GM19025 (cell line): Measurements from ENCODE around the gene ELMO3.

Source experiments
- ATAC-seq: cut with Tn5 transposase; IDR thresholded peaks from one replicate; pipeline ENCODE4 v1.9.1; 2021; ENCODE audit warnings: mild to moderate bottlenecking, low read depth, moderate library complexity; ENCODE audit not compliant: unreplicated experiment

Gene ELMO3

GRCh38 chr16:67181346-67181745 lies 17.6 kb upstream of the ELMO3 start:
- no peak for ATAC-seq

- ATAC-seq: no peak
Observed at GRCh38 chr16:67182288-67182687, 16.6 kb upstream of the ELMO3 start.

- no peak for ATAC-seq
Observed at GRCh38 chr16:67183284-67183626, 15.7 kb upstream of the ELMO3 start.

- ATAC-seq: peak; percentile 92
Observed at GRCh38 chr16:67183627-67184452, 15.1 kb upstream of the ELMO3 start, which contains the start of gene MATCAP1. Gene MATCAP1, minus strand, starts transcription at chr16:67183963. Its CDS starts 3,353 bp downstream, at chr16:67180610.

DNA sequence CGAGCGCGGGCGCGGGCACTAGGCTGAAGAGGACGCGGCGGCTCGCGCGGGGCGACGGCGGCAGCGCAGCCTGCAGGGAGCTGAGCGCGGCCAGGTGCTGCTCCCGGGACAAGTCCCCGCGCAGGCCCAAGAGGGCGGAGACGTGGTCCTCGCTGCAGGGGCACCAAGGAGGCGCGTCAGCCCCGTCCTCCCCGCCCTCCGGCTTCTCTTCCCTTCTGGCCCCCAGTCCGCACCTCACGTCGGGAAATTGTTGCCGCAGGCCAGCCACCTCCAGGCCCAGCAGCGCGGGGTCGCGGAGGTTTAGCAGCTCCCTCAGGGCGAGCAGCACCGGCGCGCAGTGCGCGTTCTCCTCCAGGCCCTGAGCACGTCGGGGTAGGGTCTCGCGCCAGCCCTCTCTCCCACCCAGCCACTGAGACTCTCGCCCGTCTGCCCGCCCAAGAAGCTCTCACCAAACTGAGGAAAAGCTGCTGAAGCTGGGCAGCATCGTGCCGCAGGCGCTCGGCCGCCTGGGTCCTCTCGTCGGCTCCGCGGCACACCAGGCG lies 14.4 kb upstream of the ELMO3 start:
- ATAC-seq: no peak

DNA sequence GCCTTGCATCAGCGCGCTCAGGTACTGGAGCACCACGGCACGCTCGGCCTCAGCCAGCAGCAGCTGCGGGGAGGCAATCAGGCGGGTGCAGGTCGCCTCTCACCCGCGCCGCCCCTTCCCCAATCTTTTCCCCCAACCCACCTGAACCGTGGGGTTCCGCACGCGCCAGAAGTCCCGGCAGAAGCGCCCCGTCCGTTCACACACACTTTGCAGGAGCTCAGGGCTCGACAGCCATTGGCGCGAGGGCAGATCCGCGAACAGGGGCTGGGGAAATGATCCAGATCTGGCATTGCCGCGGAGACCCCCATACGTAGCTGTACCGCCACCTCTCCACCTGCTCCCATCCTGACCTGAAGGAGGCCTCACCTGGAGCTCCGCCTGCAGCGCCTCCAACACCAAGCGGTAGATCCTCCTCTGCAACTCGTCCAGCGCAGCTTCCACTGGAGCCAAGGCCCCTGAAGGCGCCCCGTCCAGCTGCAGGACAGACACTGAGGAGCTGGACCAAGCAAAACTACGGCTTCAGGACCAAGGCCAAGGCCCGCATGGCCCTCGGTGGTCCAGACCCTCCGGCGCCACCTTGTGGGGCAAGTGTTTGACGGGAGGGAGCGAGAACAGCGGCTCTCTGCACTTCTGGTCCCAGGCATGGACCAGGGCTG lies 13.8 kb upstream of the ELMO3 start:
- no peak for ATAC-seq

DNA sequence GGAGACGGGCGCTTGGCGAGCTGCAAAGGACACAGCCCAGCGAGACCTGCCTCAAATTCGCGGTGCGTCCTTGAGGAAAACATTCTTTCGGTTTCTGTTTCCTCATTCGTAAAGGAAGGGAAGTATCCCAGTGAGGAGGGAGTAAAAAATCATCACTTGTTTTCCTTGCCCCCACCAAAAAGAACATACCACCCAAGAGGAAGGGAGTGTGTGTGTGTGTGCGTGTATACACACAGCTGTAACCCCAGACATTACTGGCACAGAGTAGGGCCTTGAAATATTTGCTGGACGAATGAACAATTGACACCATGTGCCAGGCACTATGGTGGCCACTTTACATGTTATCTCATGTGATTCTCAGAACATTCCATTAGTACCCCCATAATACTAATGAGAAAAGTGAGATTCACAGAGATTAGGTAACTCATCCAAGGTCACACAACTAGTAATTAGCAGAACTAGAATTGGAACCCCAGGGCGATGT lies 13.2 kb upstream of the ELMO3 start:
- ATAC-seq: no peak

GRCh38 chr16:67186550-67186950 lies 12.4 kb upstream of the ELMO3 start:
- ATAC-seq: no peak

DNA sequence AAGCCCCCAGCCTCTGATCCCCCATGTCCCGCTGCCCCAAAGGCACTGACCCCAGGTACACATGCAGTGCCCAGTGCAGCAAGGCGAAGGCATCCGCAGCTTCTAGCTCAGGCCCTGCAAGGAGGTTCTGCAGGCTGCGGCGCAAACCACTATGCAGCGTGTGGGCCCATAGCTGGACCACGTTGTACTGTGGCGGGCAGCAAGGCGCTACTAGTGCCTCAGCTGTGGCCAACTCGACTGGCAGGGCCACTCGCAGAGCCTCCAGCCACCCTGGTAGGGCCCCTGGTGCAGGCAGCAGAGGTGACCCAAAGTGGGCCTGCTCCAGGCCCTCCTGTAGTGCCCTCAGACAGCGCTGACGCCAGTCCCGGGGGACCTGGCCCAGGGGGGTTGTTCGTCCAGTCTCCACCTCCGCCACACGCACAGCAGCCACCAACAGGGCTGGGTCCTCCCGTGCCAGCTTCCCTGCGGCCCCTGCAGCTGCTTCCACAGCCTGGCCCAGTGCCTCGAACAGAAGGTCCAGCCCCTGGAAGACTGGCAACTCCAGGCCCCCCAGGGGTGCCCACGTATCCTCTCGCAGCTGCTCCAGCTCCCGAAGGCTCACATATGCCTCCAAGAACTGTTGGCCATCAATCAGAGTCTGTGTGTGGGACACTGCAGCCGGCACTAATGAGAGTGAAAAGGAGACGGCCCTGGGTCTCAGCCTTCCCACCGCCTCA lies 11.6 kb upstream of the ELMO3 start:
- no peak for ATAC-seq

DNA sequence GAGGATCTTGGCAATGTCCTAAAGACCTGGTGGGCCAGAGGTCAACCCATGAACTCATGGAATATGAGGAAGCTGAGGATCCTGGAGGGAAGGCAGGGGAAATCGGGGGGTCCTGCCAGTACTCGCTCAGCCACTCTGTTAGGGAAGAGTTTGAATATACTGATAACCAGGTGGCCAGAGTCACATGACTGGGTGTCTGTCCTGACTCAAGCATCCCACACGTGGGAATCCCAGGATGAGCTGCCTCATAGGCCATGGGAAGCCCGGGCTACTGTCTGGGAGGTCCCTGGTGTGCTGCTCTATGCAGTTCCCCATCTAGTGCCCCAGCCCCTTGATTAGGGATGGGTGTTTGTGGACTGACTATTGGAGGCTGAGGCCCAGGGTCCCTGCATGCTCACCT lies 10.6 kb upstream of the ELMO3 start:
- ATAC-seq: no peak

DNA sequence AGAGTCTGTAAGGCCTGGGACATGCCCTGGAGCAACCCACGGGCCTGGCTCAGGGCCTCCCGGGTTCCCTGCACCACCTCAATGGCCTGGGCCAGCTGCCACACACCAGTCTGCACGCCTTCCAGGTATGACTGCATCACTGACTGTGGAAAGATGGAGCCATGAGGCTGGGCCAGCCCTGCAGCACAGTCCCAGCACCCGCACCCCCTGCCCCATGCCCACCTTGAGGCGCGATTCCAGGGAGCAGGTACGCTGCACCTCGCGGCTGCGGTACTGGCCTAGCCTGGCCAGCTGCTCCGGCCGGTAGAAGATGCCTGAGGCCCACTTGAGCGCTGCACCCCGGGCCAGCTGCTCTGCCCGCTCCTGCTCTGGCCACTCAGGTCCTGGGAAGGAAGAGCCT lies 10.1 kb upstream of the ELMO3 start:
- ATAC-seq: no peak

DNA sequence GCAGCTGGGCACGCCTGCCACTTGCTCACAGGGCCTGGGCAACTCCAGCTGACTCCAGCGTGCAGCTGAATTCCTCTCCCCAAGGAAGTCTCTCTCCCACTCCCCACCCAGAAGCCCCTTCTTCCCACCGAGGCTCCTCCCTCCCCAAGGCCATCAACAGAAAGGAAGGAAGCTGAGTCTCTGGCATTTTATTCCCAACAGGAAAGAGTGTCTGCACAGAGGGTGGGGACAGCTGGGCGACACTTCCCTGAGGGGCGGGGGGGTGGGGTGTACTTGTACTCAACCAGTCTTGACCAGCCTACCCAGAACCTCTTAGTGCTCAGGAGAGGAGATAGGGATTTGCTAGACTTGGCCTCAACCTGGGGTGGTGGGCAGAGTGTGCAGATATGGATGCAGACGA lies 8.9 kb upstream of the ELMO3 start, which contains the start of gene EXOC3L1:
Gene EXOC3L1, minus strand, starts transcription at position 96 of the 400 bp plus-strand sequence. CDS start 460 bp downstream, outside the sequence.
- ATAC-seq: no peak

- ATAC-seq: no peak
Observed at GRCh38 chr16:67190448-67191399, 8.2 kb upstream of the ELMO3 start.

- no peak for ATAC-seq
Observed at GRCh38 chr16:67191411-67191994, 7.4 kb upstream of the ELMO3 start.

GRCh38 chr16:67191995-67192681 lies 6.8 kb upstream of the ELMO3 start, which contains the start of gene E2F4:
Gene E2F4, plus strand, starts transcription at chr16:67192155. Its CDS starts 73 bp downstream, at chr16:67192228.
- peak; percentile 90 for ATAC-seq

GRCh38 chr16:67192781-67193361 lies 6.1 kb upstream of the ELMO3 start:
- no peak for ATAC-seq

- no peak for ATAC-seq
Observed at GRCh38 chr16:67193536-67193935, 5.4 kb upstream of the ELMO3 start.

GRCh38 chr16:67194260-67194659 lies 4.7 kb upstream of the ELMO3 start:
- no peak for ATAC-seq
